ENCODE results near the gene LEKR1.

DNA sequence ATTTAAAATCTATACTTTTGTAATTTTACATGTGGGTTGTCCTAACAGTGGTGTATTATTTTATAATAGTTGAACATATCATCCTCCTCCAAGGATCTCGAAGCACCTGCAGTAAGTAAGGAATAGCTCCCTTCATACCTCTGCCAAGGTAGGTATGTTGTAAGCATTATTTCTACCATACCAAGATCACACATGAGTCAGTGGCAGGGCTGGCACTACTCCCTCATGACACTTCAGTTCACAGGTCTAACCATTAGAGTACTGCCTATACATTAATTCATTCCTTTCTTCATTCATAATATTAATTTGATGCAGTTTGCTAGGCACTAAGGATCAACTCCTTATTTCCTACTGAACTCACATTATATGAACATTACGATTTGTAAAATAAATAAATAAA, 11.9 kb upstream of the LEKR1 start:
- TF ChIP-seq SP1 (IDR thresholded peaks at IDR 0.05): no peak
- no peak for TF ChIP-seq FOXM1 (IDR thresholded peaks at IDR 0.05; ENCODE audit: borderline replicate concordance)
- no peak for TF ChIP-seq FOXK2 (IDR thresholded peaks at IDR 0.05)
- TF ChIP-seq FOXA1 (IDR thresholded peaks at IDR 0.05): no peak
- TF ChIP-seq SUZ12 (IDR thresholded peaks at IDR 0.05): no peak
- TF ChIP-seq ELF4 (IDR thresholded peaks at IDR 0.05): no peak
- no peak for TF ChIP-seq ARNT (IDR thresholded peaks at IDR 0.05)
- TF ChIP-seq TARDBP (IDR thresholded peaks at IDR 0.05): no peak
- TF ChIP-seq ZNF384 (IDR thresholded peaks at IDR 0.05): no peak
- no peak for TF ChIP-seq L3MBTL2 (conservative IDR thresholded peaks at IDR 0.05)
- TF ChIP-seq, protein P1, sequence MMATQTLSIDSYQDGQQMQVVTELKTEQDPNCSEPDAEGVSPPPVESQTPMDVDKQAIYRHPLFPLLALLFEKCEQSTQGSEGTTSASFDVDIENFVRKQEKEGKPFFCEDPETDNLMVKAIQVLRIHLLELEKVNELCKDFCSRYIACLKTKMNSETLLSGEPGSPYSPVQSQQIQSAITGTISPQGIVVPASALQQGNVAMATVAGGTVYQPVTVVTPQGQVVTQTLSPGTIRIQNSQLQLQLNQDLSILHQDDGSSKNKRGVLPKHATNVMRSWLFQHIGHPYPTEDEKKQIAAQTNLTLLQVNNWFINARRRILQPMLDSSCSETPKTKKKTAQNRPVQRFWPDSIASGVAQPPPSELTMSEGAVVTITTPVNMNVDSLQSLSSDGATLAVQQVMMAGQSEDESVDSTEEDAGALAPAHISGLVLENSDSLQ (IDR thresholded peaks at IDR 0.05): no peak
- TF ChIP-seq LEF1 (IDR thresholded peaks at IDR 0.05; ENCODE audit: borderline replicate concordance): no peak
- no peak for TF ChIP-seq NFRKB (IDR thresholded peaks at IDR 0.05)

Data from HEK293T (cell line).